ENCODE data around the gene ADCY5. TPM values are rescaled to one million over a fixed set of nuclear protein-coding genes. Genes with fewer than 3 reads are reported as not detected.

Gene ADCY5
- total RNA-seq, 4 donors from 2014 or later = 13.3 to 27.4 (median 21.7) TPM

GRCh38 chr3:123328851-123329635 lies 119.8 kb downstream of the ADCY5 start:
- H3K9me3 ChIP-seq = peaks cover 0 to 2% (median 0%) of the 10 kb centered on the region in 4 donors
- peak; percentile 67 to 88 for DNase-seq (ENCODE audit: low spot score in 2 of 2)
- H3K27me3 ChIP-seq = peaks cover 0 to 5% of the 10 kb centered on the region in 2 donors
- TF ChIP-seq CTCF (IDR thresholded peaks at IDR 0.05) (peak; percentile 87 to 96 (median 93)), POLR2A (IDR thresholded peaks at IDR 0.05) (no peak)
- no peak overlapping the region for H3K4me3 ChIP-seq
- peaks cover 0 to 9% (median 0%) of the 10 kb centered on the region in 3 donors for H3K36me3 ChIP-seq
- peaks cover 0 to 22% (median 4%) of the 10 kb centered on the region in 4 donors for H3K4me1 ChIP-seq
- H3K27ac ChIP-seq = no peak overlapping the region
- 19 to 20% methylated on average over 12 to 13 of the region's 13 CpGs for WGBS, 2 donors

- no peak for DNase-seq (ENCODE audit: low spot score in 2 of 2)
- no peak overlapping the region for H3K27ac ChIP-seq
- peaks cover 0 to 2% (median 0%) of the 10 kb centered on the region in 4 donors for H3K9me3 ChIP-seq
- TF ChIP-seq POLR2A (IDR thresholded peaks at IDR 0.05) = no peak
- no peak for TF ChIP-seq EP300 (IDR thresholded peaks at IDR 0.05)
- TF ChIP-seq CTCF (IDR thresholded peaks at IDR 0.05) = no peak
- H3K27me3 ChIP-seq = peaks cover 0 to 5% of the 10 kb centered on the region in 2 donors
- no peak overlapping the region for H3K4me3 ChIP-seq
- peaks cover 0 to 22% (median 4%) of the 10 kb centered on the region in 4 donors for H3K4me1 ChIP-seq
- 77 to 84% methylated on average over 22 to 23 of the region's 25 CpGs for WGBS, 2 donors
- peaks cover 0 to 9% (median 0%) of the 10 kb centered on the region in 3 donors for H3K36me3 ChIP-seq
Observed at GRCh38 chr3:123327956-123328850, 120.7 kb downstream of the ADCY5 start.

- DNase-seq (ENCODE audit: low spot score in 2 of 2) = no peak
- H3K27ac ChIP-seq = no peak overlapping the region
- TF ChIP-seq CTCF (IDR thresholded peaks at IDR 0.05) (no peak), POLR2A (IDR thresholded peaks at IDR 0.05) (no peak), EP300 (IDR thresholded peaks at IDR 0.05) (no peak)
- H3K4me1 ChIP-seq = peaks cover 0 to 22% (median 4%) of the 10 kb centered on the region in 4 donors
- peaks cover 0 to 5% of the 10 kb centered on the region in 2 donors for H3K27me3 ChIP-seq
- H3K4me3 ChIP-seq = no peak overlapping the region
- 82 to 85% methylated on average over 12 of the region's 12 CpGs for WGBS, 2 donors
- peaks cover 0 to 9% (median 0%) of the 10 kb centered on the region in 3 donors for H3K36me3 ChIP-seq
- H3K9me3 ChIP-seq = no peaks in the 10 kb centered on the region
Observed at GRCh38 chr3:123327480-123327879, 121.4 kb downstream of the ADCY5 start.

- Histone ChIP-seq H3K4me3 (no peak overlapping the region), H3K36me3 (peaks cover 0 to 9% (median 0%) of the 10 kb centered on the region in 3 donors), H3K4me1 (peaks cover 0 to 19% (median 4%) of the 10 kb centered on the region in 4 donors), H3K9me3 (no peaks in the 10 kb centered on the region), H3K27ac (no peak overlapping the region), H3K27me3 (peaks cover 0 to 5% of the 10 kb centered on the region in 2 donors)
- 71 to 74% methylated on average over 6 of the region's 6 CpGs for WGBS, 2 donors
- no peak for TF ChIP-seq CTCF (IDR thresholded peaks at IDR 0.05)
- TF ChIP-seq POLR2A (IDR thresholded peaks at IDR 0.05) = no peak
- no peak for TF ChIP-seq EP300 (IDR thresholded peaks at IDR 0.05)
- no peak for DNase-seq (ENCODE audit: low spot score in 2 of 2)
Observed at GRCh38 chr3:123326531-123326930, 122.4 kb downstream of the ADCY5 start.
